Panc1 (cell line): ENCODE results near the gene GPR156.

Experiments used
- CTCF ChIP-seq: fragments of 450-650 bp; IDR thresholded peaks from 2 replicates; pipeline ENCODE4 v1.5.1; 2017; ENCODE audit warnings: mild to moderate bottlenecking
- POLR2AphosphoS5 ChIP-seq: IDR thresholded peaks from 2 replicates; pipeline ENCODE4 v1.6.1; 2012; ENCODE audit warnings: mild to moderate bottlenecking, low read depth, low read length, moderate library complexity
- REST ChIP-seq, 2 experiments: IDR thresholded peaks; 2 replicates each; pipeline ENCODE4 v1.6.1; 2011 to 2012; ENCODE audit warnings: low read depth in 2 of 2, control low read depth in 1 of 2, low read length in 1 of 2, mild to moderate bottlenecking in 1 of 2, moderate library complexity in 1 of 2; ENCODE audit not compliant: insufficient read depth in 1 of 2
- SIN3A ChIP-seq: IDR thresholded peaks from 2 replicates; pipeline ENCODE4 v1.6.1; 2012; ENCODE audit warnings: low read depth, mild to moderate bottlenecking, low read length, moderate library complexity, borderline replicate concordance; ENCODE audit not compliant: insufficient read depth

GRCh38 chr3:120129718-120130513 is 155.1 kb downstream of the GPR156 start:
- TF ChIP-seq CTCF: no peak
- no peak for TF ChIP-seq POLR2AphosphoS5
- TF ChIP-seq REST (IDR thresholded peaks at IDR 0.05; ENCODE audit: insufficient read depth in 1 of 2, low read depth in 2 of 2, low read length in 1 of 2): no peak
- no peak for TF ChIP-seq SIN3A
